H1 (cell line): Measurements from ENCODE around the gene FIS1. TPM values are rescaled to one million over a fixed set of nuclear protein-coding genes. Genes with fewer than 3 reads are reported as not detected.

ENCODE experiments used
- CTCF ChIA-PET: fragments of 300-600 bp; sonication (Branson Sonifier 250); formaldehyde crosslinking; loops from one replicate; lab custom pipeline; 2021; ENCODE audit not compliant: partially characterized antibody; lab: Charles Lee
- POLR2A ChIA-PET: fragments of 300-600 bp; sonication (Branson Sonifier 250); formaldehyde crosslinking; loops from one replicate; lab custom pipeline; 2021; ENCODE audit warnings: inconsistent platforms; ENCODE audit not compliant: partially characterized antibody; lab: Charles Lee
- DNase-seq, 2 experiments: peaks; one replicate each; pipeline versions ENCODE4 v3.0.0 to v3.0.0-alpha.2; 2010 to 2022; ENCODE audit warnings: low spot score in 2 of 2, low read depth in 1 of 2, mixed read lengths in 1 of 2
- FAIRE-seq: peaks from 2 replicates; lab custom pipeline; 2011; peaks lifted over from hg19 to GRCh38; lab: Jason Lieb, UNC
- H2AFZ ChIP-seq: 2 replicates; pipeline ENCODE4 v1.8.1; 2012; ENCODE audit warnings: low read length, inconsistent platforms
- H2AK5ac ChIP-seq: 2 replicates; pipeline ENCODE4 v1.6.1; 2013; ENCODE audit warnings: low read depth, low read length
- H2BK120ac ChIP-seq: replicated peaks from 2 replicates; pipeline ENCODE3; 2013; ENCODE audit warnings: low read depth, low read length, inconsistent platforms
- H2BK12ac ChIP-seq: 2 replicates; pipeline ENCODE4 v1.6.1; 2013; ENCODE audit warnings: low read depth, low read length
- H2BK15ac ChIP-seq: 2 replicates; pipeline ENCODE4 v1.6.1; 2013; ENCODE audit warnings: low read length
- H2BK20ac ChIP-seq: 2 replicates; pipeline ENCODE4 v1.6.1; 2013; ENCODE audit warnings: low read length
- H2BK5ac ChIP-seq: 2 replicates; pipeline ENCODE4 v1.6.1; 2013; ENCODE audit warnings: low read depth, low read length
- H3K14ac ChIP-seq: 2 replicates; pipeline ENCODE4 v1.6.1; 2013; ENCODE audit warnings: inconsistent platforms; ENCODE audit not compliant: insufficient read length
- H3K18ac ChIP-seq: 2 replicates; pipeline ENCODE4 v1.6.1; 2013; ENCODE audit warnings: low read length; ENCODE audit errors: extremely low read depth
- H3K23ac ChIP-seq: 2 replicates; pipeline ENCODE4 v1.6.1; 2013; ENCODE audit warnings: inconsistent platforms; ENCODE audit not compliant: insufficient read length
- H3K23me2 ChIP-seq: 2 replicates; pipeline ENCODE4 v1.6.1; 2013; ENCODE audit warnings: low read depth, low read length
- H3K27ac ChIP-seq: 2 replicates; pipeline ENCODE4 v1.6.1; 2011; ENCODE audit warnings: low read depth, low read length, inconsistent platforms
- H3K27me3 ChIP-seq, 4 experiments: replicated peaks in 1 of 4; 1 replicate in 1 of 4; 2 replicates in 3 of 4; pipeline versions ENCODE4 v1.6.1 to v1.8.1; 2011 to 2013; ENCODE audit warnings: low read length in 3 of 4, mild to moderate bottlenecking in 3 of 4, inconsistent platforms in 2 of 4, mixed read lengths in 2 of 4, moderate library complexity in 1 of 4; ENCODE audit not compliant: control insufficient read depth in 3 of 4, insufficient read depth in 3 of 4; ENCODE audit errors: extremely low read depth in 1 of 4
- H3K36me3 ChIP-seq, 4 experiments: 2 replicates each; pipeline versions ENCODE4 v1.6.1 to v1.8.1; 2011 to 2013; ENCODE audit warnings: mild to moderate bottlenecking in 4 of 4, low read length in 3 of 4, moderate library complexity in 2 of 4, control low read depth in 1 of 4, inconsistent platforms in 1 of 4; ENCODE audit not compliant: insufficient read depth in 4 of 4, control insufficient read depth in 2 of 4
- H3K4ac ChIP-seq: replicated peaks from 2 replicates; pipeline ENCODE3; 2013; ENCODE audit warnings: low read length, low read depth, mixed read lengths, inconsistent platforms; ENCODE audit not compliant: insufficient read length
- H3K4me1 ChIP-seq, 4 experiments: replicated peaks in 1 of 4; 1 replicate in 1 of 4; 2 replicates in 3 of 4; pipeline versions ENCODE4 v1.6.1 to v1.8.1; 2011 to 2013; ENCODE audit warnings: low read length in 3 of 4, inconsistent platforms in 2 of 4, mixed read lengths in 1 of 4; ENCODE audit not compliant: insufficient read depth in 4 of 4, control insufficient read depth in 3 of 4
- H3K4me2 ChIP-seq, 2 experiments: 2 replicates each; pipeline versions ENCODE4 v1.6.1 to v1.8.1; 2011 to 2013; ENCODE audit warnings: low read depth in 2 of 2, low read length in 2 of 2, control low read depth in 1 of 2, inconsistent platforms in 1 of 2, mild to moderate bottlenecking in 1 of 2; ENCODE audit not compliant: insufficient read depth in 1 of 2
- H3K4me3 ChIP-seq, 4 experiments: fragments of 200-600, 300-600 bp in 1 of 4; sonication (generic), shearing (Covaris generic), sonication (Bioruptor Twin) in 1 of 4; 2 replicates each; pipeline versions ENCODE4 v1.5.1 to v1.8.1; 2011 to 2016; ENCODE audit warnings: low read length in 4 of 4, low read depth in 3 of 4, control low read depth in 2 of 4, inconsistent platforms in 2 of 4, mild to moderate bottlenecking in 2 of 4, mixed read lengths in 1 of 4, moderate library complexity in 1 of 4; ENCODE audit not compliant: insufficient read depth in 2 of 4; ENCODE audit errors: extremely low read depth in 1 of 4
- H3K56ac ChIP-seq: replicated peaks from 2 replicates; pipeline ENCODE3; 2013; ENCODE audit warnings: low read depth, mild to moderate bottlenecking, mixed read lengths, low read length, inconsistent platforms; ENCODE audit not compliant: insufficient read length
- H3K79me1 ChIP-seq: 2 replicates; pipeline ENCODE4 v1.6.1; 2013; ENCODE audit warnings: low read depth, low read length, control low read depth
- H3K79me2 ChIP-seq, 2 experiments: 2 replicates each; pipeline versions ENCODE4 v1.6.1 to v1.8.1; 2012 to 2013; ENCODE audit warnings: low read length in 2 of 2, mild to moderate bottlenecking in 2 of 2, inconsistent platforms in 1 of 2; ENCODE audit not compliant: insufficient read depth in 2 of 2, control insufficient read depth in 1 of 2
- H3K9ac ChIP-seq, 4 experiments: replicated peaks in 1 of 4; 1 replicate in 1 of 4; 2 replicates in 3 of 4; pipeline versions ENCODE4 v1.6.1 to v1.8.1; 2011 to 2013; ENCODE audit warnings: low read depth in 3 of 4, low read length in 3 of 4, control low read depth in 2 of 4, mild to moderate bottlenecking in 2 of 4, moderate library complexity in 2 of 4, inconsistent platforms in 1 of 4; ENCODE audit errors: extremely low read depth in 1 of 4
- H3K9me3 ChIP-seq, 2 experiments: 2 replicates each; pipeline versions ENCODE4 v1.6.1 to v1.8.1; 2012 to 2013; ENCODE audit warnings: mild to moderate bottlenecking in 2 of 2, moderate library complexity in 2 of 2, control low read depth in 1 of 2, inconsistent platforms in 1 of 2, low read depth in 1 of 2, low read length in 1 of 2, mixed read lengths in 1 of 2; ENCODE audit not compliant: insufficient read depth in 2 of 2
- H4K20me1 ChIP-seq, 2 experiments: replicated peaks in 1 of 2; 2 replicates each; pipeline versions ENCODE3 to v1.8.1; 2011 to 2013; ENCODE audit warnings: inconsistent platforms in 2 of 2, low read length in 2 of 2, mild to moderate bottlenecking in 1 of 2; ENCODE audit not compliant: insufficient read depth in 2 of 2, control insufficient read depth in 1 of 2
- H4K5ac ChIP-seq: 2 replicates; pipeline ENCODE4 v1.6.1; 2013; ENCODE audit warnings: low read length, low read depth, mixed read lengths, inconsistent platforms; ENCODE audit not compliant: insufficient read length
- H4K8ac ChIP-seq: 2 replicates; pipeline ENCODE4 v1.8.0; 2013; ENCODE audit warnings: mild to moderate bottlenecking, moderate library complexity, low read length, inconsistent platforms; ENCODE audit not compliant: insufficient read depth; ENCODE audit errors: extremely low read depth
- H4K91ac ChIP-seq: replicated peaks from 2 replicates; pipeline ENCODE3; 2013; ENCODE audit warnings: low read length, mixed read lengths, inconsistent platforms; ENCODE audit not compliant: insufficient read length
- CHD2 ChIP-seq: IDR thresholded peaks from 2 replicates; pipeline ENCODE4 v1.6.1; 2012; ENCODE audit warnings: low read length, improper control_type of control experiment
- KDM1A ChIP-seq: fragments of 200-600, 300-600 bp; sonication (generic); IDR thresholded peaks from 2 replicates; pipeline ENCODE4 v1.7.1; 2016; ENCODE audit warnings: mild to moderate bottlenecking, low read length, borderline replicate concordance
- RBBP5 ChIP-seq: IDR thresholded peaks from 2 replicates; pipeline ENCODE4 v1.7.1; 2012; ENCODE audit warnings: low read depth, mild to moderate bottlenecking, inconsistent platforms, low read length, moderate library complexity, borderline replicate concordance
- RNF2 ChIP-seq: fragments of 200-900, 300-1000 bp; sonication (generic); IDR thresholded peaks from 2 replicates; pipeline ENCODE4 v1.7.1; 2016; ENCODE audit warnings: borderline replicate concordance, low read depth, mild to moderate bottlenecking, antibody characterized with exemption, low read length; ENCODE audit not compliant: poor library complexity, severe bottlenecking; ENCODE audit errors: missing control alignments
- RXRA ChIP-seq: IDR thresholded peaks from 2 replicates; pipeline ENCODE4 v1.6.1; 2011; ENCODE audit warnings: low read depth, mild to moderate bottlenecking, low read length, moderate library complexity; ENCODE audit not compliant: insufficient read depth
- SP1 ChIP-seq: IDR thresholded peaks from 2 replicates; pipeline ENCODE4 v1.6.1; 2011; ENCODE audit warnings: low read depth, low read length
- SUZ12 ChIP-seq: fragments of 200-600 bp; sonication (generic); IDR thresholded peaks from 2 replicates; pipeline ENCODE4 v1.6.1; 2012; ENCODE audit warnings: mild to moderate bottlenecking, inconsistent platforms, low read length, moderate library complexity, mixed read lengths
- TBP ChIP-seq: IDR thresholded peaks from 2 replicates; pipeline ENCODE4 v1.6.1; 2011; ENCODE audit warnings: low read depth, low read length, improper control_type of control experiment
- TEAD4 ChIP-seq: IDR thresholded peaks from 2 replicates; pipeline ENCODE4 v1.6.1; 2012; ENCODE audit warnings: low read depth, low read length, inconsistent platforms, mixed read lengths
- ZNF274 ChIP-seq: IDR thresholded peaks from 2 replicates; pipeline ENCODE4 v1.7.0; 2012; ENCODE audit warnings: low read length, borderline replicate concordance; ENCODE audit errors: extremely low read depth
- WGBS, 2 experiments: shearing (Covaris generic) in 1 of 2; methylation state at CpG; one replicate each; pipeline versions ENCODE4 v1.1.6 to v1.1.7; 2013 to 2015; ENCODE audit warnings: low lambda C conversion rate in 2 of 2, mixed read lengths in 2 of 2, inconsistent platforms in 1 of 2, low coverage in 1 of 2, missing lambda C conversion rate in 1 of 2; ENCODE audit not compliant: insufficient replicate concordance in 2 of 2, insufficient coverage in 1 of 2, insufficient read length in 1 of 2; ENCODE audit errors: extremely low coverage in 1 of 2, missing lambda C conversion rate in 1 of 2; 5-methylcytosine and 5-hydroxymethylcytosine counted together
- polyA plus RNA-seq, 7 experiments: library from polyadenylated mRNA; depleted of rRNA in 3 of 7; stranded (reverse) in 5 of 7; unstranded in 2 of 7; fragments of >200 nt in 5 of 7; fragments of 200-250 nt in 2 of 7; gene quantifications; 1 replicate in 5 of 7; 2 replicates in 1 of 7; 4 replicates in 1 of 7; pipeline versions ENCODE4 v1.2.1 to v1.2.3, GENCODE V29; 2011 to 2013; ENCODE audit warnings: missing spikeins in 2 of 7, mixed read lengths in 2 of 7
- total RNA-seq: library from RNA; stranded (reverse); fragmentation: NEBNext Ultra II Directional; extraction: Animal tissue kit (Norgen Biotek cat#: 25700); gene quantifications from 2 replicates; pipeline ENCODE4 v1.2.1, GENCODE V29; 2021

Gene FIS1
- total and polyA plus RNA-seq, 2 of the 8 experiments (the other 6 are each of a cell fraction or from before 2014, with no cell fraction given): 128 to 195 TPM

- Histone ChIP-seq H4K20me1 (peaks cover 0 to 3% of the 10 kb centered on the region in 2 experiments), H3K23ac (no peak overlapping the region), H3K14ac (no peak overlapping the region), H3K56ac (no peak overlapping the region), H2BK5ac (peak overlapping the region; percentile 73; the same call in 1 of the 2 replicates), H3K27me3 (no peaks in the 10 kb centered on the region), H2BK12ac (peak overlapping the region; percentile 11; the same call in 1 of the 2 replicates), H4K91ac (peak overlapping the region; percentile 85), H3K4me3 (peak overlapping the region; percentile 86 to 98 (median 92)), H2AK5ac (no peak overlapping the region), H3K36me3 (peaks cover 0 to 3% (median 1%) of the 10 kb centered on the region in 4 experiments; a peak in 1 of 8 replicates), H3K4me2 (peak overlapping the region; percentile 31 to 85), H3K23me2 (peaks cover 7% of the 10 kb centered on the region; the same call in 1 of the 2 replicates), H3K79me2 (peaks cover 0 to 36% of the 10 kb centered on the region in 2 experiments; a peak in 3 of 4 replicates), H2BK120ac (no peak overlapping the region), H3K4ac (no peak overlapping the region), H3K79me1 (peaks cover 7% of the 10 kb centered on the region; the same call in 1 of the 2 replicates), H2BK20ac (no peak overlapping the region), H3K9ac (peak overlapping the region in 3 of 4 experiments; percentile 74 to 86 (median 80); a peak in 6 of 7 replicates), H3K4me1 (no peaks in the 10 kb centered on the region), H2BK15ac (peak overlapping the region; percentile 74; the same call in 1 of the 2 replicates), H4K8ac (0 out of 2 replicates have a peak overlapping the region, but pooled peaks have one; percentile 22), H4K5ac (peak overlapping the region; percentile 73), H3K27ac (0 out of 2 replicates have a peak overlapping the region, but pooled peaks have one; percentile 65), H3K9me3 (no peaks in the 10 kb centered on the region), H2AFZ (peak overlapping the region; percentile 82), H3K18ac (peak overlapping the region; percentile 84; the same call in 1 of the 2 replicates)
- WGBS, 2 experiments: 2% methylated on average over 48 of the region's 55 CpGs; no CpG with 5 or more reads in 1 of the 2 experiments
- ChIA-PET POLR2A (interaction anchor here (0.8 to 2.1 kb wide), 10 partner anchors 10 to 78 kb away, joined by 3 to 10 read pairs (median 6); partner anchors contain the start of genes CLDN15 and ZNHIT1), CTCF (interaction anchor here (0.6 to 5.4 kb wide), 7 partner anchors 8 to 105 kb away, joined by 3 to 45 read pairs (median 3); partner anchors contain the start of gene CLDN15)
- FAIRE-seq: no peak
- DNase-seq: peak; percentile 94 to 99
- no peak for TF ChIP-seq RNF2
- peak; percentile 63 for TF ChIP-seq TBP
- TF ChIP-seq KDM1A: no peak
- 0 out of 2 replicates have a peak, but pooled peaks have one; percentile 21 for TF ChIP-seq SP1
- 0 out of 2 replicates have a peak, but pooled peaks have one; percentile 32 for TF ChIP-seq CHD2
- TF ChIP-seq RBBP5: peak; percentile 38; the same call in 1 of the 2 replicates
- TF ChIP-seq TEAD4: no peak
- no peak for TF ChIP-seq SUZ12
- no peak for TF ChIP-seq ZNF274
- TF ChIP-seq RXRA: no peak
Measured at GRCh38 chr7:101251871-101252659, 7.2 kb upstream of the FIS1 start.
